Osteocyte (in vitro differentiated cells): Measurements from ENCODE around the gene ATG12. TPM values are rescaled to one million over a fixed set of nuclear protein-coding genes. Genes with fewer than 3 reads are reported as not detected.

Experiments used
- DNase-seq: peaks from one replicate; pipeline ENCODE4 v3.0.0; 2021; ENCODE audit warnings: mixed read lengths; ENCODE audit not compliant: unreplicated experiment; ENCODE audit errors: extremely low spot score
- H3K27ac Mint-ChIP-seq: one replicate; pipeline ENCODE4 v1.8.0; 2021; ENCODE audit warnings: mild to moderate bottlenecking, mixed read lengths; ENCODE audit not compliant: unreplicated experiment
- H3K27me3 Mint-ChIP-seq: one replicate; pipeline ENCODE4 v1.8.0; 2021; ENCODE audit warnings: mixed read lengths; ENCODE audit not compliant: unreplicated experiment
- H3K36me3 Mint-ChIP-seq: one replicate; pipeline ENCODE4 v1.8.0; 2021; ENCODE audit warnings: mixed read lengths; ENCODE audit not compliant: unreplicated experiment
- H3K4me1 Mint-ChIP-seq: one replicate; pipeline ENCODE4 v1.8.0; 2021; ENCODE audit warnings: mixed read lengths; ENCODE audit not compliant: unreplicated experiment
- H3K4me3 Mint-ChIP-seq: one replicate; pipeline ENCODE4 v1.8.0; 2021; ENCODE audit warnings: mild to moderate bottlenecking, moderate library complexity, mixed read lengths; ENCODE audit not compliant: unreplicated experiment
- H3K9me3 Mint-ChIP-seq: one replicate; pipeline ENCODE4 v1.8.0; 2021; ENCODE audit warnings: mixed read lengths; ENCODE audit not compliant: unreplicated experiment
- total RNA-seq: library from RNA; stranded (reverse); gene quantifications from 2 replicates; pipeline ENCODE4 v1.2.1, GENCODE V29; 2021
- TF ChIP-seq, protein P1 (sequence below): fragments of 200-600 bp; sonication (generic); IDR thresholded peaks from 2 replicates; pipeline ENCODE4 v1.5.0; 2021; ENCODE audit warnings: antibody characterized with exemption, mild to moderate bottlenecking, moderate library complexity

The ATG12 gene
- total RNA-seq, 1 donor from 2014 or later: 51.2 TPM

GRCh38 chr5:115796656-115797055, 44.7 kb downstream of the ATG12 start:
- Mint-ChIP-seq H3K36me3 (no peaks in the 10 kb centered on the region), H3K27me3 (peaks cover 12% of the 10 kb centered on the region), H3K9me3 (no peaks in the 10 kb centered on the region), H3K4me3 (no peak overlapping the region), H3K4me1 (peaks cover 4% of the 10 kb centered on the region), H3K27ac (no peak overlapping the region)
- TF ChIP-seq, protein P1, sequence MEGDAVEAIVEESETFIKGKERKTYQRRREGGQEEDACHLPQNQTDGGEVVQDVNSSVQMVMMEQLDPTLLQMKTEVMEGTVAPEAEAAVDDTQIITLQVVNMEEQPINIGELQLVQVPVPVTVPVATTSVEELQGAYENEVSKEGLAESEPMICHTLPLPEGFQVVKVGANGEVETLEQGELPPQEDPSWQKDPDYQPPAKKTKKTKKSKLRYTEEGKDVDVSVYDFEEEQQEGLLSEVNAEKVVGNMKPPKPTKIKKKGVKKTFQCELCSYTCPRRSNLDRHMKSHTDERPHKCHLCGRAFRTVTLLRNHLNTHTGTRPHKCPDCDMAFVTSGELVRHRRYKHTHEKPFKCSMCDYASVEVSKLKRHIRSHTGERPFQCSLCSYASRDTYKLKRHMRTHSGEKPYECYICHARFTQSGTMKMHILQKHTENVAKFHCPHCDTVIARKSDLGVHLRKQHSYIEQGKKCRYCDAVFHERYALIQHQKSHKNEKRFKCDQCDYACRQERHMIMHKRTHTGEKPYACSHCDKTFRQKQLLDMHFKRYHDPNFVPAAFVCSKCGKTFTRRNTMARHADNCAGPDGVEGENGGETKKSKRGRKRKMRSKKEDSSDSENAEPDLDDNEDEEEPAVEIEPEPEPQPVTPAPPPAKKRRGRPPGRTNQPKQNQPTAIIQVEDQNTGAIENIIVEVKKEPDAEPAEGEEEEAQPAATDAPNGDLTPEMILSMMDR: no peak
- no peak for DNase-seq

GRCh38 chr5:115795700-115796099, 45.7 kb downstream of the ATG12 start:
- H3K27ac Mint-ChIP-seq: no peak overlapping the region
- H3K36me3 Mint-ChIP-seq: no peaks in the 10 kb centered on the region
- no peaks in the 10 kb centered on the region for H3K4me1 Mint-ChIP-seq
- H3K4me3 Mint-ChIP-seq: no peak overlapping the region
- DNase-seq: no peak
- TF ChIP-seq, protein P1: no peak
- H3K9me3 Mint-ChIP-seq: no peaks in the 10 kb centered on the region
- H3K27me3 Mint-ChIP-seq: peaks cover 20% of the 10 kb centered on the region

DNA sequence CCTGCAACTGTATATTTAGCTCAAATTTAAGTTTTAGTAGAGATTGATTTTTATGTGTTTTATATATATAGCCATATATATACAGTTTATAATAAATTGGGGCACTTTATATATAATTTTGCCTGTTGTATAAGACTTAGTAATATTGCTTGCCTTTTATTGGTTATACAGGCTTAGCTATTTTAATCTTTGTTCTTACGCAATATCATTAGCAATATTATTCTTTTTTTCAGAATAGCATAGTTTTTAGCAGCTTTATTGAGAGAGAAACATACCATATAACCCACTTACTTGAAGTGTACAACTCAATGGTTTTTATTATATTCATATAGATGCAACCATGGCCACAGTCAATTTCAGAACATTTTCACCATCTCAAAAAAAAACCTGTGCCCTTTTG, 52.9 kb downstream of the ATG12 start:
- TF ChIP-seq, protein P1: no peak
- peaks cover 54% of the 10 kb centered on the region for H3K27me3 Mint-ChIP-seq
- no peak overlapping the region for H3K4me3 Mint-ChIP-seq
- H3K36me3 Mint-ChIP-seq: no peaks in the 10 kb centered on the region
- H3K9me3 Mint-ChIP-seq: no peaks in the 10 kb centered on the region
- no peak overlapping the region for H3K27ac Mint-ChIP-seq
- no peak for DNase-seq
- no peaks in the 10 kb centered on the region for H3K4me1 Mint-ChIP-seq

DNA sequence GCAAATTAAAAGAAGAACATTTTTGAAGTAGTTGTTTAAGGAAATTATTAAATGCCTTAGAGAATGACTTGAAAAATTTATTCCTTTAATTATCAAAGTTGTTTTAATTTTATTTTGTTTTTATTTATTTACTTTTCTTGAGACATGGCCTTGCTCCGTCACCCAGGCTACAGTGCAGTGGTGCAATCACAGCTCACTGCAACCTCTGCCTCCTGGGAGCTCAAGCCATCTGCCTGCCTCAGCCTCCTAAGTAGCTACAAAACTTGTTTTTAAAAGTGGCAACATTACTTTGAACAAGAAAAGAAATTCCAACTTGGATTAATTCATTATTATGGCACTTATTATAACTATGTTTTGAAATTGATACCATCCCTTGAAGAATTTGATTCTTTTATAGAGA, 53.9 kb downstream of the ATG12 start:
- Mint-ChIP-seq H3K4me1 (no peaks in the 10 kb centered on the region), H3K36me3 (no peaks in the 10 kb centered on the region), H3K9me3 (no peaks in the 10 kb centered on the region), H3K27me3 (peaks cover 53% of the 10 kb centered on the region), H3K4me3 (no peak overlapping the region), H3K27ac (no peak overlapping the region)
- TF ChIP-seq, protein P1: no peak
- DNase-seq: no peak

- TF ChIP-seq, protein P1: no peak
- DNase-seq: no peak
- peaks cover 51% of the 10 kb centered on the region for H3K27me3 Mint-ChIP-seq
- no peaks in the 10 kb centered on the region for H3K36me3 Mint-ChIP-seq
- no peak overlapping the region for H3K4me3 Mint-ChIP-seq
- H3K27ac Mint-ChIP-seq: no peak overlapping the region
- H3K9me3 Mint-ChIP-seq: no peaks in the 10 kb centered on the region
- no peaks in the 10 kb centered on the region for H3K4me1 Mint-ChIP-seq
These were observed 55.8 kb downstream of the ATG12 start for GRCh38 chr5:115785381-115786065.
